Type B pancreatic cell (in vitro differentiated cells): ENCODE measurements around the gene PHKA2. TPM values are rescaled to one million over a fixed set of nuclear protein-coding genes. Genes with fewer than 3 reads are reported as not detected.

Source experiments
- DNase-seq: peaks from one replicate; pipeline ENCODE4 v3.0.0; 2021; ENCODE audit warnings: mixed read lengths; ENCODE audit not compliant: unreplicated experiment; ENCODE audit errors: extremely low spot score
- H3K27ac Mint-ChIP-seq: 2 replicates; pipeline ENCODE4 v1.8.0; 2021; ENCODE audit warnings: mild to moderate bottlenecking, mixed read lengths
- H3K27me3 Mint-ChIP-seq: 2 replicates; pipeline ENCODE4 v1.8.0; 2021; ENCODE audit warnings: mixed read lengths
- H3K36me3 Mint-ChIP-seq: 2 replicates; pipeline ENCODE4 v1.8.0; 2021; ENCODE audit warnings: mixed read lengths
- H3K4me1 Mint-ChIP-seq: one replicate; pipeline ENCODE4 v1.8.0; 2021; ENCODE audit warnings: mixed read lengths; ENCODE audit not compliant: unreplicated experiment
- H3K4me3 Mint-ChIP-seq: 2 replicates; pipeline ENCODE4 v1.8.0; 2021; ENCODE audit warnings: mild to moderate bottlenecking, mixed read lengths
- H3K9me3 Mint-ChIP-seq: 2 replicates; pipeline ENCODE4 v1.8.0; 2021; ENCODE audit warnings: mixed read lengths
- CTCF ChIP-seq: fragments of 200-600 bp; sonication (generic); conservative IDR thresholded peaks from 2 replicates; pipeline ENCODE4 v1.5.0; 2021; ENCODE audit warnings: antibody characterized with exemption, mild to moderate bottlenecking
- total RNA-seq: library from RNA; stranded (reverse); gene quantifications from 2 replicates; pipeline ENCODE4 v1.2.1, GENCODE V29; 2021; ENCODE audit warnings: low replicate concordance

PHKA2 gene
- total RNA-seq, 1 donor from 2014 or later, result 55.7 TPM

DNA sequence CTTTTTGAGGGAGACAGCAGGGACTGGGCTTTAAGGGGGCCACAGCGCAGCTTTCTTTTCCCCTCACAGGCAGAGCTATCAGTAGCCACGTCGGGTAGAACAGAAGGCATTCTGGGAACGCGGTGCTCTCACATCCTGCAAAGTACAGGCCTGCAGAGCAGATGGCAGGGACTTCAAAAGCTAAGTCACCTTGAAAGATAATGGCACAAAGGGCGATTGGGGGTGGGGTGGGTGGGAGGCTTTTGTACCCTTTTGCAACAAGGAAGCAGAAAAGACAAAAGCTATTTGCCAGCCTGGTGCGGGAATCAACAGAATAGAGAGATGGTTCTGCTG is 93.9 kb downstream of the PHKA2 start:
- no peak for TF ChIP-seq CTCF
- no peak overlapping the region for H3K27ac Mint-ChIP-seq
- H3K36me3 Mint-ChIP-seq, result peaks cover 4% of the 10 kb centered on the region
- H3K9me3 Mint-ChIP-seq, result no peaks in the 10 kb centered on the region
- DNase-seq, result no peak
- peaks cover 15% of the 10 kb centered on the region for H3K4me1 Mint-ChIP-seq
- H3K27me3 Mint-ChIP-seq, result no peaks in the 10 kb centered on the region
- H3K4me3 Mint-ChIP-seq, result no peak overlapping the region

GRCh38 chrX:18889346-18890048 is 94.4 kb downstream of the PHKA2 start:
- Mint-ChIP-seq H3K27me3 (no peaks in the 10 kb centered on the region), H3K36me3 (peaks cover 4% of the 10 kb centered on the region), H3K9me3 (no peaks in the 10 kb centered on the region), H3K4me1 (peaks cover 15% of the 10 kb centered on the region), H3K4me3 (no peak overlapping the region), H3K27ac (no peak overlapping the region)
- TF ChIP-seq CTCF, result no peak
- no peak for DNase-seq

DNA sequence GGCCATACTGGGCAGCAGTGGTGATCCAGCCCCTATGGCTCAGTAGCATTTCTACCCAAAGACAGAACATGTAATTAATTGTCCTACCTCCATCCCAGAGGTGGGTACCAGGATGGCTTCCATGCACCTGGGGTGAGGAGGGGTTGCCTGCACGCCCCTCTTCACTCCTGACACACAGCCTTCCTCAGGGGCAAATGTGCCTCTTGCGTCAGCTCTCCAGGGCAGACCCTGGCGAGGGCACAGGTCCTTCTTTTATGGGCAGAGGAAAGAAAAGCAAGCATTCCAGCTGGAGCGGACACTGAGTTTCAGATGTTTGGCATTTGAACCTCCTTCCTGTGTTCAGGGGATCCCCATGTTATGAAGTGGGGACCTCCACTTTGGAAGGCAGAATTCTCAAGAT is 95.6 kb downstream of the PHKA2 start:
- H3K4me3 Mint-ChIP-seq, result no peak overlapping the region
- H3K27me3 Mint-ChIP-seq, result no peaks in the 10 kb centered on the region
- peaks cover 15% of the 10 kb centered on the region for H3K4me1 Mint-ChIP-seq
- H3K27ac Mint-ChIP-seq, result peak overlapping the region; percentile 97
- DNase-seq, result no peak
- no peaks in the 10 kb centered on the region for H3K9me3 Mint-ChIP-seq
- H3K36me3 Mint-ChIP-seq, result peaks cover 4% of the 10 kb centered on the region
- TF ChIP-seq CTCF, result no peak

DNA sequence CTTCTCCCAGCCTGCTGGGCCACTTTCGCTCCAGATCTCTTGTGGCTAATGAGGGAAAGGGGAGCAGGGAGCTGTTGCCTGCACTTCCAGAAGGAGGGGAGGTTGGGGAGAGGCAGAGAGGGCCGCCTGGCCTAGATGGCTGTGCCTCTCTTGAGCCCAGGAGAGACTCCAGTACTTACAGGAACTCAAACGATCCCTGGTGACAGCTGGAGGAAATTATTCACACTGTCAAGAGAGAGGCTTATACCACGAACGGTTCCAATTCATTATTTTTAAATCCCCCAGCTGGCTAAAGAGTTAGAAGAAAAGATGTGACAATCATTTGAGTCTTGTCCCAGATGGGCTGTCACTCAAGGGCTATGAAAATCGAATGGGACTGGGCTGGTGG is 96.1 kb downstream of the PHKA2 start:
- Mint-ChIP-seq H3K27ac (peak overlapping the region; percentile 97), H3K4me3 (peak overlapping the region; percentile 54), H3K27me3 (no peaks in the 10 kb centered on the region), H3K4me1 (peaks cover 15% of the 10 kb centered on the region), H3K9me3 (no peaks in the 10 kb centered on the region), H3K36me3 (peaks cover 2% of the 10 kb centered on the region)
- no peak for TF ChIP-seq CTCF
- no peak for DNase-seq

DNA sequence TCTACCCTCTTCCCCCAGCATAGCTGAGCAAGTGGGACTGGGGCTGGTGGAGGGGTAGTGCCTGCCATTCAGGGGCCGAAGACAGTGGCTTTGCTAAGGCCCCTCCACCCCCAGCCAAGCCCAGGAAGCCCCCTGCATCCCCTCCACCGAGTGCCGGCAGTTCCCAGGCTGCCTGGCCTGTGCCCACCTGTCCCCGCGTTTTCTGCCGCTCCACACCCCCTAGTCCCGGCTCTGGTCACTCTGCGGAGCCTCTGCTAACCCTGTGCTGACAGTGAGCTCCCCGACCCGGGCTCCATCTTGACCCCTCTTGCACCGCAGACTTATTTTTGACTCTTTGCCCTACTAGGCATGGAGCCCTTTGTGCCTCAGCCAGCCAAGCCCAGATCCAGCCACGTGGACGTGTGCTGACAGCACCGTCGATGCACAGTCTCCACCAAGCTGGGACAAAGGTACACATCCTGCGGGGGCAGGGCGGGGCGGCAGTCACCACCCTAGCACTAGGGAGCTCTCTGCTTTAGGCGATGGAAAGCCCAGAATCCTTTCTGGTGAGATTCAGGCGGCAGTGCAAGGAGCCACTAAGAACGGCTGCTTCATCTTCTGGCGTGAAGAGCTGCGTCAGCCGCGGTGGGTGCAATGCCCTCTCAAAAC is 96.6 kb downstream of the PHKA2 start:
- DNase-seq, result no peak
- Mint-ChIP-seq H3K36me3 (no peaks in the 10 kb centered on the region), H3K27ac (peak overlapping the region; percentile 97), H3K9me3 (no peaks in the 10 kb centered on the region), H3K4me3 (peak overlapping the region; percentile 85), H3K4me1 (peaks cover 15% of the 10 kb centered on the region), H3K27me3 (no peaks in the 10 kb centered on the region)
- no peak for TF ChIP-seq CTCF
